NCI-H146 treated with DMSO at 0.1 percent for 48 hours (cell line): Measurements from ENCODE around the gene ERLIN1.

ENCODE experiments used
- DNase-seq: peaks from one replicate; lab custom pipeline; 2025; ENCODE audit not compliant: unreplicated experiment; lab: John Stamatoyannopoulos, UW

Gene ERLIN1

GRCh38 chr10:100173035-100173434 lies 12.8 kb downstream of the ERLIN1 start:
- no peak for DNase-seq

- DNase-seq: no peak
Observed at GRCh38 chr10:100172349-100172748, 13.5 kb downstream of the ERLIN1 start.

GRCh38 chr10:100168313-100168643 lies 17.6 kb downstream of the ERLIN1 start:
- no peak for DNase-seq

GRCh38 chr10:100167553-100168312 lies 18.1 kb downstream of the ERLIN1 start:
- DNase-seq: no peak

GRCh38 chr10:100163704-100164621 lies 21.9 kb downstream of the ERLIN1 start:
- no peak for DNase-seq

GRCh38 chr10:100162696-100163095 lies 23.1 kb downstream of the ERLIN1 start:
- DNase-seq: no peak

- no peak for DNase-seq
Observed at GRCh38 chr10:100158044-100158805, 27.6 kb downstream of the ERLIN1 start.

- no peak for DNase-seq
Observed at GRCh38 chr10:100157156-100157555, 28.7 kb downstream of the ERLIN1 start.

- no peak for DNase-seq
Observed at GRCh38 chr10:100155936-100156335, 29.9 kb downstream of the ERLIN1 start.

- DNase-seq: no peak
Observed at GRCh38 chr10:100154666-100155065, 31.2 kb downstream of the ERLIN1 start.

GRCh38 chr10:100153239-100153825 lies 32.5 kb downstream of the ERLIN1 start:
- DNase-seq: no peak

GRCh38 chr10:100151723-100152300 lies 34.0 kb downstream of the ERLIN1 start:
- no peak for DNase-seq

GRCh38 chr10:100148353-100149211 lies 37.2 kb downstream of the ERLIN1 start:
- DNase-seq: no peak

- no peak for DNase-seq
Observed at GRCh38 chr10:100146875-100147650, 38.8 kb downstream of the ERLIN1 start.

GRCh38 chr10:100146398-100146797 lies 39.4 kb downstream of the ERLIN1 start:
- no peak for DNase-seq

GRCh38 chr10:100143756-100144155 lies 42.1 kb downstream of the ERLIN1 start:
- no peak for DNase-seq

- DNase-seq: no peak
Observed at GRCh38 chr10:100141446-100142087, 44.3 kb downstream of the ERLIN1 start.

GRCh38 chr10:100140070-100140469 lies 45.8 kb downstream of the ERLIN1 start:
- no peak for DNase-seq
